GM18507 (cell line): ENCODE measurements around the gene SEZ6L.

Experiments
- DNase-seq: peaks from one replicate; pipeline ENCODE4 v3.0.0; 2011; ENCODE audit warnings: low read depth; ENCODE audit not compliant: insufficient read length; ENCODE audit errors: extremely low spot score
- FAIRE-seq: peaks from 2 replicates; lab custom pipeline; 2011; peaks lifted over from hg19 to GRCh38; lab: Jason Lieb, UNC

SEZ6L gene

GRCh38 chr22:26169315-26170111 is at the start of gene SEZ6L:
Gene SEZ6L, plus strand, starts transcription at chr22:26169462. Its CDS starts 208 bp downstream, at chr22:26169670.
- DNase-seq (no peak), FAIRE-seq (no peak)

- no peak for DNase-seq
- no peak for FAIRE-seq
Observed at GRCh38 chr22:26122920-26123468, 46.3 kb upstream of the SEZ6L start.

- no peak for DNase-seq
- no peak for FAIRE-seq
Observed at GRCh38 chr22:26124991-26125725, 44.1 kb upstream of the SEZ6L start.

GRCh38 chr22:26127126-26127525 is 42.1 kb upstream of the SEZ6L start:
- DNase-seq (no peak), FAIRE-seq (no peak)

- FAIRE-seq (no peak), DNase-seq (no peak)
Observed at GRCh38 chr22:26127556-26127955, 41.7 kb upstream of the SEZ6L start.

- DNase-seq, result no peak
- FAIRE-seq, result no peak
Observed at GRCh38 chr22:26131589-26132154, 37.6 kb upstream of the SEZ6L start.

GRCh38 chr22:26134654-26135330 is 34.5 kb upstream of the SEZ6L start:
- DNase-seq (no peak), FAIRE-seq (no peak)

GRCh38 chr22:26135806-26136205 is 33.5 kb upstream of the SEZ6L start:
- DNase-seq (no peak), FAIRE-seq (no peak)

GRCh38 chr22:26139310-26139709 is 30.0 kb upstream of the SEZ6L start:
- DNase-seq (no peak), FAIRE-seq (no peak)

GRCh38 chr22:26141831-26142230 is 27.4 kb upstream of the SEZ6L start:
- no peak for FAIRE-seq

GRCh38 chr22:26143806-26144325 is 25.4 kb upstream of the SEZ6L start:
- no peak for FAIRE-seq

More at GRCh38 chr22:26141831-26142230, 27.4 kb upstream of the SEZ6L start:
- DNase-seq, result no peak

GRCh38 chr22:26159886-26160285 is 9.4 kb upstream of the SEZ6L start:
- FAIRE-seq, result no peak
- no peak for DNase-seq

More at GRCh38 chr22:26143806-26144325, 25.4 kb upstream of the SEZ6L start:
- DNase-seq, result no peak

- no peak for FAIRE-seq
Observed at GRCh38 chr22:26161746-26162145, 7.5 kb upstream of the SEZ6L start.

GRCh38 chr22:26162926-26163325 is 6.3 kb upstream of the SEZ6L start:
- DNase-seq (no peak), FAIRE-seq (no peak)

More at GRCh38 chr22:26161746-26162145, 7.5 kb upstream of the SEZ6L start:
- DNase-seq, result no peak

- DNase-seq (no peak), FAIRE-seq (no peak)
Observed at GRCh38 chr22:26164174-26164573, 5.1 kb upstream of the SEZ6L start.

- DNase-seq, result no peak
- FAIRE-seq, result no peak
Observed at GRCh38 chr22:26168330-26168851, 871 bp upstream of the SEZ6L start.

GRCh38 chr22:26168939-26169314 is 335 bp upstream of the SEZ6L start:
- DNase-seq (no peak), FAIRE-seq (no peak)

- no peak for FAIRE-seq
Observed at GRCh38 chr22:26170112-26170492, 840 bp downstream of the SEZ6L start.

More at GRCh38 chr22:26170112-26170492, 840 bp downstream of the SEZ6L start:
- DNase-seq, result no peak
